22Rv1 (cell line): ENCODE results near the gene CLIC4.

ENCODE experiments used
- H3K27ac ChIP-seq: fragments of 450-650 bp; 2 replicates; pipeline ENCODE4 v1.5.1; 2017
- CTCF ChIP-seq: fragments of 450-650 bp; IDR thresholded peaks from 2 replicates; pipeline ENCODE4 v1.5.1; 2017; ENCODE audit warnings: mild to moderate bottlenecking
- ZFX ChIP-seq: fragments of 450-650 bp; IDR thresholded peaks from 2 replicates; pipeline ENCODE4 v1.6.1; 2017; ENCODE audit warnings: antibody characterized with exemption, borderline replicate concordance

The CLIC4 gene

GRCh38 chr1:24874611-24875234, 129.5 kb downstream of the CLIC4 start:
- TF ChIP-seq ZFX, result no peak
- no peak for TF ChIP-seq CTCF
- H3K27ac ChIP-seq, result no peak overlapping the region

- no peak for TF ChIP-seq ZFX
- no peak for TF ChIP-seq CTCF
- no peak overlapping the region for H3K27ac ChIP-seq
Measured at GRCh38 chr1:24875257-24875656, 130.0 kb downstream of the CLIC4 start.

GRCh38 chr1:24875991-24876506, 130.8 kb downstream of the CLIC4 start:
- TF ChIP-seq ZFX (no peak), CTCF (no peak)
- H3K27ac ChIP-seq, result no peak overlapping the region

GRCh38 chr1:24878045-24878444, 132.8 kb downstream of the CLIC4 start:
- no peak overlapping the region for H3K27ac ChIP-seq
- TF ChIP-seq ZFX (no peak), CTCF (no peak)

- no peak for TF ChIP-seq ZFX
- no peak for TF ChIP-seq CTCF
- H3K27ac ChIP-seq, result no peak overlapping the region
Measured at GRCh38 chr1:24878775-24879742, 133.8 kb downstream of the CLIC4 start.

GRCh38 chr1:24881034-24881433, 135.8 kb downstream of the CLIC4 start:
- no peak overlapping the region for H3K27ac ChIP-seq
- TF ChIP-seq CTCF, result no peak

- TF ChIP-seq ZFX (no peak), CTCF (no peak)
- H3K27ac ChIP-seq, result no peak overlapping the region
Measured at GRCh38 chr1:24884751-24885150, 139.5 kb downstream of the CLIC4 start.
